ENCODE data around the gene P2RY2. TPM values are rescaled to one million over a fixed set of nuclear protein-coding genes. Genes with fewer than 3 reads are reported as not detected.

Gene P2RY2
- total and polyA plus RNA-seq, 9 of the 15 experiments (the other 6 are each of a cell fraction or from before 2014, with no cell fraction given) = not detected

- TF ChIP-seq ZNF24 (IDR thresholded peaks at IDR 0.05) (no peak), FOXJ2 (tag; IDR thresholded peaks at IDR 0.05) (no peak), DACH1 (IDR thresholded peaks at IDR 0.05; ENCODE audit: partially characterized antibody) (peak; percentile 21), TAL1 (IDR thresholded peaks at IDR 0.05) (peak; percentile 58; the same call in 1 of the 2 replicates), UBTF (IDR thresholded peaks at IDR 0.05; ENCODE audit: borderline replicate concordance in 1 of 2, low read depth in 2 of 2, low read length in 2 of 2) (no peak), POLR3G (IDR thresholded peaks at IDR 0.05; ENCODE audit: extremely low read depth, insufficient read length, insufficient replicate concordance) (no peak), MTA2 (IDR thresholded peaks at IDR 0.05; ENCODE audit: low read depth) (no peak), MNT (conservative IDR thresholded peaks at IDR 0.05) (no peak), STAT6 (CRISPR knock-in tag; IDR thresholded peaks at IDR 0.05) (no peak), ZFX (CRISPR knock-in tag; IDR thresholded peaks at IDR 0.05) (no peak), CTBP1 (IDR thresholded peaks at IDR 0.05; ENCODE audit: borderline replicate concordance) (peak; percentile 65; the same call in 1 of the 2 replicates), ETV6 (IDR thresholded peaks at IDR 0.05; ENCODE audit: borderline replicate concordance in 1 of 2, low read depth in 2 of 2, low read length in 1 of 2) (no peak), ETV6 (CRISPR knock-in tag; IDR thresholded peaks at IDR 0.05; ENCODE audit: borderline replicate concordance) (no peak), CCAR2 (IDR thresholded peaks at IDR 0.05; ENCODE audit: low read depth, low read length) (no peak), E2F8 (IDR thresholded peaks at IDR 0.05; ENCODE audit: low read depth, partially characterized antibody) (no peak), PHF8 (IDR thresholded peaks at IDR 0.05; ENCODE audit: borderline replicate concordance, low read length) (no peak), LARP7 (IDR thresholded peaks at IDR 0.05) (no peak), ASH1L (IDR thresholded peaks at IDR 0.05; ENCODE audit: borderline replicate concordance, low read depth, partially characterized antibody) (no peak)
These were observed 15.9 kb upstream of the P2RY2 start (continued) for GRCh38 chr11:73201888-73202780.

All from K562 (cell line).